T-helper 2 cell treated with Interferon-gamma antibody and Interleukin-4, amounts not matched to agents 100 ng/mL and 5 ng/mL, for 36 hours (primary cell): Measurements from ENCODE around the gene GID8. TPM values are rescaled to one million over a fixed set of nuclear protein-coding genes. Genes with fewer than 3 reads are reported as not detected.
"Not testable (repeated sequence)": the region's sequence is repeated elsewhere in the genome, so short reads cannot be mapped to it uniquely, and the experiment has no call there.

ENCODE experiments used
- intact Hi-C: fragments of 100-400 bp; cut with micrococcal nuclease; formaldehyde crosslinking; loops from one replicate; pipeline ENCODE4 v1.15.1; 2023
- total RNA-seq: library from RNA; stranded (reverse); gene quantifications from 2 replicates; pipeline ENCODE4 v1.2.3, GENCODE V29; 2022

The GID8 gene
- total RNA-seq, 1 donor from 2014 or later = 34.9 TPM

DNA sequence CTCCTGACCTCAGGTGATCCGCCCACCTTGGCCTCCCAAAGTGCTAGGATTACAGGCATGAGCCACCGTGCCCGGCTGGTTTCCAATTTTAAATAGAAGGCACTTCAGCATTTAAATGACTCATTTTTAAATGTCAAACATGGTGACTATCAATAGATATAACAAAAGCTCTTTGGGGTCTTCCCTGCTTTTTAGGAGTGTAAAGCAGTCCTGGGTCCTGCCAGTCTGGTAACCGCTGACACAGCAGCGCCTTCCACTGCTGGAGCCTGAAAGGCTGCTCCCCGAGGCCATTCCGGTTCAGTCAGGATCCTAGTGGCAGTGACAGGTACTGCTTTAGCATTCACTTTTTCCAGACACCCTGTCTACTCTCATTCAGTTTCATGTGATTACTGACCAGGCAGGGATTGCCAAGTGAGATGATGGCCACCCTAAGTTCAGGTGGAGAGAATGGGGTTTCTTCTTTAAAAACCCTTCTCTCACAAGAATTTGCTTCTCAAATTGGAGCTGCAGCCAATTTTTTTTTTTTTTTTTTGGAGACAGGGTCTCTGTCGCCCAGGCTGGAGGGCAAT lies 16.7 kb upstream of the GID8 start:
- intact Hi-C loops = no loop called here

DNA sequence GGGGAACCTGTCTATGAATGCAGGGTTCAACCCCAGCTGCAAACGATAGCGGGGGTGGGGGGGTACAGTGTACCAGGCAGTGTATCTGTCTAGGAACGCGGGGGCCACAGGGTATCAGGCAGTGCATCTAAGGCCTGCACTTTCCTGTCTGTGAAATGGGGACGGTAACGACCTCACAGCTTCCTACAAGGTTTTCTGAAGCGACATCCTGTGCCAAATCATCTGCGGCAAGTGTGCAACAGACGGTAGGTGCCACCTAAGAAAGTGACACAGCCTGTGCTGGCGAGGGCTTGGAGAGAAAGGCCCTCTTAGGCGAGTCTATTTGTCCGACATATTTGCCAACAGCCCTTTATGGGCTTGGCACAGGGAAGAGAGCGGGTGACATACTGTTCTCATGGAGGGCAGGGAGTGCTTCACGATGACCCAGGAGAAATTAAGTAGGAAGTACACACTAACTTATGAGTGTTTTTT lies 15.5 kb upstream of the GID8 start:
- intact Hi-C loops = no loop called here

DNA sequence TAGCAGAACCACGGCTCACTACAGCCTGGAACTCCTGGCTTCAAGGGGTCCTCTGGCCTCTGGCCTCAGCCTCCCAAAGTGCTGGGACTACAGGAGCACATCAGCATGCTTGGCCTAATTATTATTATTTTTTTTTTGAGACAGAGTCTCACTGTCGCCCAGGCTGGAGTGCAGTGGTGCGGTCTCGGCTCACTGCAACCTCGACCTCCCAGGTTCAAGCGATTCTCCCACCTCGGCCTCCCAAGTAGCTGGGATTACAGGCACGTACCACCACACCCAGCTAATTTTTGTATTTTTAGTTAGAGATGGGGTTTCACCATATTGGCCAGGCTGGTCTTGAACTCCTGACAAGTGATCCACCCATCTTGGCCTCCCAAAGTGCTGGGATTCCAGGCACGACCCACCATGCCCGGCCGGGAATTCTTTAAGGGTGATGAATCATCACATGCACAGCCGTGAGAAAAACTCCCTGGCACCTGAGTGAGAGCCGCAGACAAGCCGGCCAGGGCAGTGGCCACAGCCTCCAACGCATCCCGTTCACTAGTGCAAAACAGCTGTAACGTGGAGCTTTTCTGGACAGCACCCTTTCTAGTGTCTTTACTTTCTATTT lies 14.8 kb upstream of the GID8 start:
- intact Hi-C loops = not testable (repeated sequence)

DNA sequence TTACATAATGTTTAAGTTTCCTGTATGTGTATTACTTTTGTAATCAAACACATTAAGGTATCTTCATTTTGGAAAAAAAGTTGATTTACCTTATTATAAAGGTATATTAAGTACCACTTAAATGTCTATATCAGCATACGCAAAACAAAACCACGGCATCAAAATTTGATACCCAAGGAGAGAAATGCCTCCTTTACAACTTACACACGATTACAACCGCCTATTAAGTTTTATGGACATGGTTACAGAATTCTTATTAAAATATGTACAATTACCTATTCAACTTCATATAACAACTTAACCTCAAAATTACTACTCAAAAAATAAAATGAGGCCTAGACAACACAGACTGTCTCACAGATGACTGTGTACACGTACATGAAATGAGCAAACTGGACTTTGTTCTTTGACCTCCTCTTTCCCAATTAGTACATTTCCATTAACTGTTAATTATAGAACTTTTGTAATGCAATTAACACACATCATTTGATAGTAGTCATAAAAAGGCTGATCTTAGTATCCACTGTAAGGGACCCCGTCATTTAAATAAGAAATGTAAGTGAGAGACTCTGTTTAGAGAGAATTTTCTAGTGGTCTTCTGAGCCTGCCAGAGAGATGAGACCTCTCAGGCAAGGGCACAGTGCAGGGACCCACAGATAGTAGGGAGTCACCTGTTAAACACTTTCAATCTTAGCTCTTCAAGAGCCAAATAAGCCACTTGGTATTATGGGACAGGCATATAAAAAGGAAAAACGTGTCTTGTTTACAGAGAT lies 14.1 kb upstream of the GID8 start:
- intact Hi-C loops = no loop called here

DNA sequence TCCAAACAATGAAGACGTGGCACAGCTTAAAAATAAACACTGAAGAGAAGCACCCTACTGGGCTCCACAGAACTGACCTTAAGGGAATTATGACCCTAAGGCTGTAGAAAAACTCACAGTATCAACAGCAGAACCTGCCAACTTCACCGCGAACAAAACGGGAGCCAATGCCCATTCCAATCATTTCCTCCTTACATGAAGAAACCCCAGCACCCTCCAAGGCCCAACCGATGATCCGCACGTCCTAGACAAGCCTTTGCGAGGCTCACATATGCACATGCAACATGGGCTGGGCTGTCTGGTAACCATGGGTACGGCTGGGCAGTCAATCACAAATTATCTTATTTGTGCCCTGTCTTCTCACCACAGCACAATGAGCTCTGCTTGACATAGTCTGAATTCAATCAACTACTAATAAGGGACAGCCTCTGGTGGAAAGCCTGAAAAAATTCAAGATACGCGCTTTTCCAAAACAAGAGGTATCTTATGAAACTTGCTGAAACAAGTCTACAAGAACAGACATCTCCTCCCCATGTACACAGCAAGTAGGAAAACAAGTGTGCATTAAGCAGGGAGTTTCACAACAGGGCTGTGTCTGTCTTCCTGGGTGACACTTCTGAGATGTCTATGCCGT lies 13.4 kb upstream of the GID8 start:
- intact Hi-C loops = loop anchor here (1.0 to 5.0 kb wide), 2 partner anchors 13 to 127 kb away; partner anchors contain the start of gene MRGBP

DNA sequence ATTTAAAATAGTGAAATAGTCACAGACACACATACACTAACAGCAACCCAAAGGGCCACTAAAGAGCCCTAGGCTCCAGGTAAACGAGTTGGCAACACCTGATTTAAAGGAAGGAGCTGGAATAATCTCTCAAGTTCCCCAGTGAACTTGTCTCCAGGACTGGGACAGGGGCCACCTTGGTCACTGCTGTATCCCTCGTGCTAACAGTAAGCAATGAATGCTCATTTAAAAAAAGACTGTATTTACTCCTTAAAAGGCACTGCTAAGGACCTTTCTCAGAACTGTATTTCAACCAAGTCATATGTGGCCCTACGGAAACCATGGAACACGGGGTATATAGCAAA lies 12.9 kb upstream of the GID8 start:
- intact Hi-C loops = loop anchor here (1.0 to 5.0 kb wide), 2 partner anchors 12 to 128 kb away; partner anchors contain the start of gene MRGBP

DNA sequence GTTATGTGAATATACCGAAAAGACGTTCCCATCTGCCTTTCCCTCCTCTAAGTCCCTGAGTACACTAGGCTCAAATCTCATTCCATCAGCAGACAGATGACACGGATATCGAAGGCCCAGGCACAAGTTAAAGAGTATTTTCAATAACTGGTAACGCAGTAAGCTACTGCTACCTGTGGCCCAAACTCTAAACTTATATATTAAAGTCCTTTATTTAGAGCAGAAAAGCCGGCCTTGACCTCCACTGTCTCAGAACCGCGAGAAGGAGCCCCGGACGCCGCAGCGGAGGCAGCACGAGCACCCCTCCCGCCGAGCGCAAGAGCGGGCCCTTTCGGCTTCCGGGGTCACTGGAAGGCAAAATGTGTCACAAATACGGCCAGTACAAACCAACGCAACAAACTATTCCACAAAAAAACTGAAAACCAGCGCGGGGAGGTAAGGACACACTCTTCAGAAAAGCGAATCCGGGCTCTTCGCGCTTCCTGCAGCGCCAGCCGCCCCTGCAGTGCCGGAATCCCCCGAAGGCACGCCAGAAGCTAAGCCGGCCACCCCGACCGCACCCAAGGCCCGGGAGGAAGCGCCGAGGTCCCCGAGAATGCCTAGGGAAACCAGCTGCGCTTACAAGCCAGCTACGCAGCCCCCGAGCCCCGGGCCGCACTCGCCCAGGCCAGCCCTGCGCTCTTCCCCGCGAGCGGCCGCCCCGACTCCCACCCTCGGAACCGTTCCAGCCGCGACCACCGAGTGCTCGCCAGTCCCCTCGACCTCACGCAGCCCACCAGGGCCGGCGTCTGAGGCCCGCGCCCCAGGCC lies 12.3 kb upstream of the GID8 start:
- intact Hi-C loops = loop anchor here (1.0 to 5.0 kb wide), 2 partner anchors 12 to 128 kb away; partner anchors contain the start of gene MRGBP

DNA sequence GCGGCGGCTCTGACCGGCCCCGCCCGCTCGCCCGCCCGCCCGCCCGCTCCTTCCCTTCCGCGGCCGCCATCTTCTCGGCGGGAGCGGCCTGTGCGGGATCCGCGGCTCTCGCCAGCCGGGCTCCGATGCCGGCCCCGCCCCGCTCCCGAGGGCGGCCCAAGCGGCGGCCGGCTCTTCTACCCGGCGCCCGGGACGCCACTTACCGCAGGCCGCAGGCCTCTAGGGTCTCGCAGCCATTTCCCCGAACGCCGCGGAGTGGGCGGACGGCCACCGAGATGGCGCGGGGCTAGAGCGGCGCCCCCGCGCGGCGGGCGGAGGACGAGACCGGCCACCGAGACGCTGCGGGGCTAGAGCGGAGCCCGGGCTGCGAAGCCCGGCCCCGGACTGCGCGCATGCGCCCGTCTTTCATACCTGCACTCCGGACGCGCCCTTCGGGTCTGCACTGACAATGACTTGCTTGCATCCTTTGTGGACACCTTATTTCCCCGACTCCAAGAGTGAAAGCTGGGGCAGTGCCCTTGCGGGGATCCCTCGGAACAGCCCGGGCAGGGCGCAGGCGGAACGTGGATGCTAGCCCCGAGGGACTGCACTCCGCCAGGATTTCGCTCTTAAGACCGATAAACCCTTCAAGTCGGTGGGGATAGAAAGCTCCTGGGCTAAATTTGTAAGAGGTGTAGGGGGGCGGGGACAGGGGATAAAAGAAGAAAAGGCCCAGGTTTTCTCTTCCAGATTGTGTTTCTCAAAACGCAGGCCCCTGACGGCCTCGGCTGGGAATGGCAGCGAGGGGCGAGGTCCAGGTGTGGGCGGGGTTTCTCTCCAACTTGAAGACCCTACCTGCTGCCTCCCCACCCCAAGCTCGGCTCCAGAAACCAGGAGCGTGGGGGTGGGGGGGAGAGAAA lies 11.5 kb upstream of the GID8 start, which contains the start of gene DIDO1:
Gene DIDO1, minus strand, starts transcription at position 277 of the 899 bp plus-strand sequence.
- intact Hi-C loops = loop anchor here (5.0 kb wide), 1 partner anchor 129 kb away; the partner anchor contains the start of gene MRGBP

DNA sequence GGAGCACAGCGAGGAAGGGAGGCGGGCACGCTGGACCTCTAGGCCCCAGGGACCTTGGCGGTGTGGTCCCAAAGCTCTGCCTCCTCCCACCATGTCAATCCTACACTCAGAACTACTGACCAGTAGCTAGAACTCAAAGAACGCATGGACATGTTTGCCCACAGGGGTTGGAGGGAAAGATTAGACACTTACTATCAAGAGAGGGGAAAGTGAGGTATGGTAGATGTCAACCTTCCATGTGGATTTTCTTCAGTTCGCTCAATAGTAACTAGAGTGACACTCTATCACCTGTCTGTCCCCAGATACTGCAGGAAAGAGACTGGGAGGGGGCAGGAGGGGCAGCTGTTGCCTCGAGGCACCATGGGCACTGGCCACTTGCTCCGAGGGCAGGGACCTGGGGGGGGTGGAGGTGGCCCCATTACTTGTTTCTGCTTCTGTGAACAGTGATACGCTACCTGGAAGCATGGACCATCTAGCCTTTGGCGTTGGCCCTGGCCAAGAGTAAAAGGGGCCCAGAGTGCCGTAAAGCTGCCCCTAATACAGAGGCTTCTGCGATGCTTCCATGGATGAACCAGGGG lies 10.7 kb upstream of the GID8 start:
- intact Hi-C loops = loop anchor here (5.0 kb wide), 1 partner anchor 130 kb away; the partner anchor contains the start of gene MRGBP

DNA sequence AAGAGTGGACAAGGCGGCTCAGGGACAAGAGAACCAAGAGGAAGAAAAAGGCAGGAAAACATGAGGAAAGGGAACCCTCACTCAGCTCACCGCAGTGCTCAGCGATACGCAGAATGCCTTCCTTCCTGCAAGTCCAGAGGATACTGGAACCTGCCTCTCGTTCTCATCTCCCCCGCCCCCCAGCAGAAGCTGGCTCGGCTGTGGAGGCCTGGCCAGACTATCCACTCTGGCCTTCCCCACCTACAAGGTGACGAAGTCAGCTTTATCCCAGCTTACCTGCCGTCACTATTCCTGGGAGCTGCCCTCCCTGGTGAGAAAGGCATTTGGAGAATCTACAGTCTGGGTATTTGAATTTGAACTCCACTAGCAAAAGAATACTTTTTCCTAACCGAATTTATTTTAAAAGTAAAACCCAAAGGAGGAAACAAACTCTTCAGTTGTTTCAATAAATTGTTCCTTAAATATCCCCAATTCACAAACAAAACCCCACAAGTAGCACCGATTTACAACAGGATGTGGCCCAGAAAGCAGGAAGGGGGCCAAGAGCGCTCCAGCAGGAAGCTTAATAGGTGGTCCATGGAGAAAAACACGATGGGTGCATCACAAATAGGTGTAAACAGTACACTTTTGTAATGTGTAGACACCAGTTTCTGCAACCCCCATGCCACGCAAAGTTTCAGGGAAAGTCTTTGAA lies 9.6 kb upstream of the GID8 start:
- intact Hi-C loops = loop anchor here (2.0 to 5.0 kb wide), 2 partner anchors 80 to 131 kb away; partner anchors contain the start of gene MRGBP

DNA sequence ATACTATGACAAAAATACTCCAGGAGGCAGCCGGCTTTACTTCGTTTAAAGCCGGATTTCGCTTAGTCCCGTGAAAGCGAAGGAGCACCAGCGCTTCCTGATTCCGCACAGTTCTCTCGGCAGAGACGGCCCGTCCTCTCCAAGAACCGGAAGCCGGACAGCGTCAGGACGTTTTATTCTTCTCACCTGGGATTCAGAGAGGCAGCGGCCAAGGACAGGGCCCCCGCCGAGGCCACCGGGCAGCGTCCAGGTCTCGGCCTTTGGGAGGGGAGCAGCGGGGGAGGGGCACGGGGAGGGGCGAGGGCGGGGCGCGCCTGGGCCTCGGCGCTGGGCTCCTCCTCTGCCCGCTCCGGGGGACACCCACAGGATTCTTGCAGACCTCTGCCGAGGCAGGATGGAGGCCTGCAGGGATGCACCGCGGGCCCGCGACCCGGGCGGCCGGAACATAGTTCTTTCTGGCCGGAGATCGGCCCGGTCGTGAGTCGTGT lies 8.9 kb upstream of the GID8 start:
- intact Hi-C loops = loop anchor here (1.0 to 5.0 kb wide), 3 partner anchors 9 to 132 kb away; partner anchors contain the start of genes GID8 and MRGBP

DNA sequence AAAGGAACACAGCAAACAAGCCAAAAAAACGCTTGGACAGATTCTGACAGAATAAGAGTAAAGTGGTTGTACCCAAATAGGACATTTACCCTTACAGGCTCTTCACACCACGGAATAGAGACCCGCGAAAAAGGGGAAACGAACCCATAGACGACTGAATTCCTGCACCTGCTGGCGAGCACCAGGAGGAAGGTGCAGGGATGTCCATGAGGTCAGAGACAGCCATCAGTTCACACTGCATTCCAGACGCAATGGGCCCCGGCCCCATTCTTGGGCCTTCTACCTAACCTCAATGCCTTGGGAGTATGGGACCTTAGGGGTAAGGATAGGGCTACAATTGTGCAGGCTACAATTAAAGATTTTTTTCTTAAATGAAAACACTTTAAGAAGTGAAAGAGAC lies 6.5 kb upstream of the GID8 start:
- intact Hi-C loops = no loop called here

DNA sequence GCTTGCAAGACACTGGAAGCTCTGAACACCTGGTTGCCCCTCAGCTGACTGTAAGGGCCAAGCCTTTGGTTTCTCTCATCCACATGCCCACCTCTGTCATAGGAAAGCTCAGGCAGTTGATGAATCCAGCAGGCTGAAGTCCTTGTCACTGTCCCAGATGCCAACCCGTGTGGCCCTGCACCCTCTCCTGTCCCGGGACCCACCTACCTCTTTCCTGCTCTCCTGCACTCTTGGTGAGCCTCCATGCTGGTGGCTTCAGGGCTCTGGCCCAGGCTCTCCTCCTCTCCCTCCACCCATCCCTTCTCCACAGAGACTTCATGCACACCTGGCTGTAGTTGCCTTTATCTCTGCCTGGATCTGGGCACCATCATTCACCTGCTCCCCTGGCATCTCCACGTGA lies 4.0 kb upstream of the GID8 start:
- intact Hi-C loops = no loop called here

DNA sequence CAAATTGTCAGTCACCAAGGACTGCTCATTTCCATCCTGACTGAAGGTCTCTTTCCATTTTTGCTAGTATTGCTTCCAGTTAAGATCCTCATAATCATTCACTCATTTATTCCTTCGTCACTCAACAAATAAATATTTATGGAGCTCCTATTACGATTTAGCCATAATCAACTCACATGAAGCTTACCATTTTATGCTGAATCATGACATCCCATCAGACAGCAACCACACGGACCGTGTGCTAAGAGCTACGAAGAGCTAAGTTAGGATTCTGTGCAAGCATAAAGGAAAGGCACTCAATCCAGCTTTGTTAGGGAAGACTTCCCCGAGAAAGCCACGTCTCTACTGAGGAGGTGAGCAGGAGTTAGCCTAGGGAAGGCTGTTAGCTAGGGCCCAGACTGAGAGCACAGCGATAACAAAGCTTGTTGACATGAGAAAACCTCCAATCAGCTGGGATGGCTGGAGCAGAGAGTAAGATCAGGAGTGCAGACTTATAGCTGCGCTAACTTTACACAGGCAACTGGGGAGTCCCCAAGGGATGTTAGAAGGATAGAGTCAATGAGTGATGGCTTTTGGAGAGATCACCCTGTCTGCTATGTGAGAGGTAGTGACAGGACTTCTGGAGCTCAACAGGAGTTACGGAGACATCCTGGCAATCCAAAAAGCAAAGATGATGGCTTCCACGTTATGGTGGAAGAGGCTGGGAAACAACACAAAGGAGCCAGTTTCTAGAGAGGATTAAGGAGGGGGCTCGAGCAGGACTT lies 2.6 kb upstream of the GID8 start:
- intact Hi-C loops = loop anchor here (5.0 kb wide), 2 partner anchors 33 to 633 kb away; partner anchors contain the start of gene ADRM1

DNA sequence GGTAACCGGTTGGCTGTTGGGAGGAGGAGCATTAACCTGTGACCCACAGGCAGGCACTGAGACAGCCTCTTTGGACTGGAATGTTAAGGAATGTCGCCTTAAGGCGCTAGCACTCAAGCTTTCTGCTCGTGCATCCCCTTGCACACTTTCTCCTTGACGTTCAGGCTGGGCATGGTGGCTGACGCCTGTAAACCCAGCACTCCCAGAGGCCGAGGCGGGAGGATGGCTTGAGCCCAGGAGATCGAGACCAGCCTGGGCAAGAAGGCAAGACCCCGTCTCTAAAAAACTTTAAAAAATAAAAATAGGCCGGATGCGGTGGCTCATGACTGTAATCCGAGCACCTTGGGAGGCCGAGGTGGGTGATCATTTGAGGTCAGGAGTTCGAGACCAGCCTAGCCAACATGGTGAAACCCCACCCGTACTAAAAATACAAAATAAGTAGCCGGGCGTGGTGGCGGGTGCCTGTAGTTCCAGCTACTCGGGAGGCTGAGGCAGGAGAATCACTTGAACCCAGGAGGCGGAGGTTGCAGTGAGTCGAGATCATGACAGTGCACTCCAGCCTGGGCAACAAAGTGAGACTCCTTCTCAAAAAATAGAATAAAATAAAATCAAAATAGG lies 1.9 kb upstream of the GID8 start:
- intact Hi-C loops = loop anchor here (5.0 kb wide), 2 partner anchors 34 to 634 kb away; partner anchors contain the start of gene ADRM1

DNA sequence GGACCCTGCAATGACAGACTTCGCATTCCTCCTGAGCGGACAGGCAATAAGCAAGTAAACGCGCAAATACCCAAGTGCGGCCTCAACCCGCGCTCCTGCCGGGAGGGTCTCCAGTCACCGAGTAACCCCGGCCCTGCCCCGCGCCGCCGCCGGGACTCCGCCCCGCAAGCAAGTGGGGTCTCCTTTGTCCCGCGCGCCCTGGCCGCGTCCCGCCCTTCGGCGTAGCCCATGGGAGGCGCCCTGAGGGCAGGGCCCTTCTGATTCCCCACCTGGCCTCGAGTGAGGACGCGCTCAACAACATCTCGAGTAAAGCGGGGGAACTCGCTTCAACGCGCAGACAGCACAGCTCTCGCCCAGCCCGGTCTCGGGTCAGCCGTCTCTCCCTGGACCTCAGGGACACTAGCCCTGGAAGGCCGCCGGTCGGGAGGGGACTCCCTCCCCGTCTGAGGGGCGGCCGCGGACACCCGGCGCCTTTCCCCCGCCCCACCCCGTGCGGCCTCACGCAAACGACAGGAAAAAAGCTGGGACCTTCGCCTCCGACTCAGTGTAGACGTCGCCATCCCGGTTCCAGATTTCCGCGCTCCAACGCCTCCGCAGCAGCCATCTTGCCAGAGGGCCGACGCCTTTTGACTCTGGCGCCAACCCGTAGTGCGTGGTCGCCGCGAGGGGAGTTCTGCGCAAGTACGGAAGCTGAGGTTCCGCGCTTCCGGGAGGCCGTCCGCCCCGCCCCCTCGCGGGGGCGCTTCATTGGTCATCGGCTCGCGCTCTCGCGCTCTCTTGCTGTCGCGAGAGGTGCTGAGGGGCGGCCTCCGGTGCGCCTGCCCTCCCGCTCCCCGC lies 461 bp upstream of the GID8 start:
- intact Hi-C loops = loop anchor here (1.0 to 5.0 kb wide), 6 partner anchors 8 to 635 kb away; partner anchors contain the start of gene ADRM1
